ENCODE measurements around the gene PHYHIPL.

PHYHIPL gene

GRCh38 chr10:59176241-59177030 lies at the start of gene PHYHIPL:
TSS of gene PHYHIPL (plus strand) at chr10:59176643. CDS start at chr10:59176854, 211 bp downstream.
- no peak for DNase-seq

GRCh38 chr10:59126991-59127390 lies 49.5 kb upstream of the PHYHIPL start:
- DNase-seq: no peak

- DNase-seq: no peak
These were observed 48.5 kb upstream of the PHYHIPL start for GRCh38 chr10:59127991-59128390.

GRCh38 chr10:59129867-59130266 lies 46.6 kb upstream of the PHYHIPL start:
- DNase-seq: no peak

GRCh38 chr10:59131666-59132065 lies 44.8 kb upstream of the PHYHIPL start:
- no peak for DNase-seq

GRCh38 chr10:59133841-59134593 lies 42.4 kb upstream of the PHYHIPL start:
- DNase-seq: no peak

GRCh38 chr10:59134785-59135184 lies 41.7 kb upstream of the PHYHIPL start:
- no peak for DNase-seq

GRCh38 chr10:59135275-59135674 lies 41.2 kb upstream of the PHYHIPL start:
- DNase-seq: no peak

GRCh38 chr10:59138052-59138451 lies 38.4 kb upstream of the PHYHIPL start:
- no peak for DNase-seq

GRCh38 chr10:59143544-59143943 lies 32.9 kb upstream of the PHYHIPL start:
- no peak for DNase-seq

- no peak for DNase-seq
These were observed 27.7 kb upstream of the PHYHIPL start for GRCh38 chr10:59148701-59149100.

- DNase-seq: no peak
These were observed 20.9 kb upstream of the PHYHIPL start for GRCh38 chr10:59155556-59155955.

- no peak for DNase-seq
These were observed 8.9 kb upstream of the PHYHIPL start for GRCh38 chr10:59167512-59167911.

GRCh38 chr10:59172567-59172966 lies 3.9 kb upstream of the PHYHIPL start:
- no peak for DNase-seq

GRCh38 chr10:59173414-59173813 lies 3.0 kb upstream of the PHYHIPL start:
- DNase-seq: no peak

GRCh38 chr10:59175538-59176240 lies 754 bp upstream of the PHYHIPL start:
- peak; percentile 5 for DNase-seq

- DNase-seq: peak; percentile 2
These were observed 771 bp downstream of the PHYHIPL start for GRCh38 chr10:59177031-59177797.

GRCh38 chr10:59177836-59178235 lies 1.4 kb downstream of the PHYHIPL start:
- no peak for DNase-seq

- DNase-seq: no peak
These were observed 2.6 kb downstream of the PHYHIPL start for GRCh38 chr10:59179068-59179467.

GRCh38 chr10:59180689-59181270 lies 4.3 kb downstream of the PHYHIPL start:
- DNase-seq: no peak

GRCh38 chr10:59181668-59182067 lies 5.2 kb downstream of the PHYHIPL start:
- DNase-seq: peak; percentile 1

GRCh38 chr10:59190332-59190731 lies 13.9 kb downstream of the PHYHIPL start:
- DNase-seq: no peak
